Breast epithelium (tissue), 3 donors: Measurements from ENCODE around the gene MKRN2.

Source experiments
- POLR2A ChIP-seq: fragments of 450-650 bp; IDR thresholded peaks from one replicate; pipeline ENCODE4 v1.6.1; 2016; ENCODE audit warnings: antibody characterized with exemption, mild to moderate bottlenecking, moderate library complexity
- POLR2AphosphoS5 ChIP-seq, 3 donors: sonication (generic); formaldehyde crosslinking; IDR thresholded peaks; one replicate each; pipeline ENCODE4 v1.6.1; 2017; ENCODE audit warnings: antibody characterized with exemption in 3 of 3
- TF ChIP-seq, protein P1 (sequence below), 3 donors: fragments of 450-650 bp; IDR thresholded peaks; one replicate each; pipeline ENCODE4 v1.5.1; 2016 to 2017; ENCODE audit warnings: antibody characterized with exemption in 3 of 3, mild to moderate bottlenecking in 3 of 3, moderate library complexity in 3 of 3

DNA sequence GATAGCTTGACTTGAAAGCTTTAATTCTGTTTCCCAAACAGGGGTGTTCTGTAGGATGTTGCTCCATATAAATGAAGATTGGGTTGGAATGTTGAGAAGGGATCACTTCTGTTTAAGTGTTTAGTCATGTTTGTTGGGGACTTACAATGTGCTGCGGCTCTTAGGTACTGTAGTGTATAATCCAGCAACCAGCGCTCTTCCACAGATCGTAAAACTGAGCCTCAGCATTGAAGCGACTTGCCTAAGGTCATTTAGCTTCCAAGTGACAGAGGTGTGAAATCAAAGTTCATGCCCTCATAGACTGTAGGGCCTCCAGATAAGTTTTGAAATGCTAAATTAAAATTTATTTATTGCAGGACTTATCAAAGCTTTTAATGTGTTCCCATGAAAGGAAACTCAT is 1.8 kb downstream of the MKRN2 start:
- TF ChIP-seq, protein P1, sequence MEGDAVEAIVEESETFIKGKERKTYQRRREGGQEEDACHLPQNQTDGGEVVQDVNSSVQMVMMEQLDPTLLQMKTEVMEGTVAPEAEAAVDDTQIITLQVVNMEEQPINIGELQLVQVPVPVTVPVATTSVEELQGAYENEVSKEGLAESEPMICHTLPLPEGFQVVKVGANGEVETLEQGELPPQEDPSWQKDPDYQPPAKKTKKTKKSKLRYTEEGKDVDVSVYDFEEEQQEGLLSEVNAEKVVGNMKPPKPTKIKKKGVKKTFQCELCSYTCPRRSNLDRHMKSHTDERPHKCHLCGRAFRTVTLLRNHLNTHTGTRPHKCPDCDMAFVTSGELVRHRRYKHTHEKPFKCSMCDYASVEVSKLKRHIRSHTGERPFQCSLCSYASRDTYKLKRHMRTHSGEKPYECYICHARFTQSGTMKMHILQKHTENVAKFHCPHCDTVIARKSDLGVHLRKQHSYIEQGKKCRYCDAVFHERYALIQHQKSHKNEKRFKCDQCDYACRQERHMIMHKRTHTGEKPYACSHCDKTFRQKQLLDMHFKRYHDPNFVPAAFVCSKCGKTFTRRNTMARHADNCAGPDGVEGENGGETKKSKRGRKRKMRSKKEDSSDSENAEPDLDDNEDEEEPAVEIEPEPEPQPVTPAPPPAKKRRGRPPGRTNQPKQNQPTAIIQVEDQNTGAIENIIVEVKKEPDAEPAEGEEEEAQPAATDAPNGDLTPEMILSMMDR (IDR thresholded peaks at IDR 0.05), result no peak
- TF ChIP-seq POLR2AphosphoS5 (IDR thresholded peaks at IDR 0.05) (no peak), POLR2A (no peak)
